Measurements from ENCODE around the gene GCDH.

Gene GCDH

GRCh38 chr19:12943437-12944044, 52.6 kb downstream of the GCDH start:
- DNase-seq: no peak

- DNase-seq: no peak
Observed at GRCh38 chr19:12944104-12944674, 53.2 kb downstream of the GCDH start.

GRCh38 chr19:12945479-12946091, 54.6 kb downstream of the GCDH start, which contains the start of gene RAD23A:
RAD23A (plus strand) TSS chr19:12945862; CDS start chr19:12945949, 87 bp downstream.
- peak; percentile 29 for DNase-seq

GRCh38 chr19:12946092-12946721, 55.2 kb downstream of the GCDH start:
- no peak for DNase-seq

GRCh38 chr19:12946731-12947496, 56.0 kb downstream of the GCDH start:
- DNase-seq: no peak

GRCh38 chr19:12947702-12948611, 57.0 kb downstream of the GCDH start:
- DNase-seq: no peak

- DNase-seq: no peak
Observed at GRCh38 chr19:12948612-12949362, 57.8 kb downstream of the GCDH start.
